AG04450 (cell line): ENCODE measurements around the gene CXCL10. TPM values are rescaled to one million over a fixed set of nuclear protein-coding genes. Genes with fewer than 3 reads are reported as not detected.
"Not testable (repeated sequence)": the region's sequence is repeated elsewhere in the genome, so short reads cannot be mapped to it uniquely, and the experiment has no call there.

ENCODE experiments used
- CTCF ChIA-PET: fragments of 300-600, 350-600 bp; formaldehyde crosslinking; extraction: SDS; loops from one replicate; lab custom pipeline; 2022; ENCODE audit warnings: antibody characterized with exemption, inconsistent platforms; lab: Charles Lee
- POLR2A ChIA-PET: fragments of 350-600 bp; formaldehyde crosslinking; extraction: SDS; loops from one replicate; lab custom pipeline; 2021; ENCODE audit warnings: antibody characterized with exemption, inconsistent platforms; lab: Yijun Ruan, JAX
- DNase-seq: peaks from one replicate; pipeline ENCODE4 v3.0.0-alpha.2; 2011; ENCODE audit warnings: low read depth, low spot score
- H3K27ac ChIP-seq: one replicate; pipeline ENCODE4 v1.5.1; 2012; ENCODE audit warnings: low read depth, low read length, control low read depth
- H3K27me3 ChIP-seq: one replicate; pipeline ENCODE4 v1.6.0; 2012; ENCODE audit warnings: low read length; ENCODE audit not compliant: control insufficient read depth, insufficient read depth
- H3K4me3 ChIP-seq: 2 replicates; pipeline ENCODE4 v1.5.1; 2011; ENCODE audit warnings: mild to moderate bottlenecking, low read depth, low read length, control low read depth
- H3K9me3 ChIP-seq: 2 replicates; pipeline ENCODE4 v1.5.1; 2012; ENCODE audit warnings: low read length; ENCODE audit not compliant: control insufficient read depth, insufficient read depth
- CTCF ChIP-seq: IDR thresholded peaks from 2 replicates; pipeline ENCODE4 v1.5.1; 2011; ENCODE audit warnings: low read depth, low read length, control low read depth, inconsistent platforms
- polyA plus RNA-seq: library from polyadenylated mRNA; depleted of rRNA; stranded (reverse); fragments of >200 nt; gene quantifications from 2 replicates; pipeline ENCODE4 v1.2.3, GENCODE V29; 2011

The CXCL10 gene
- polyA plus RNA-seq, 1 experiment, result 3.0 TPM

DNA sequence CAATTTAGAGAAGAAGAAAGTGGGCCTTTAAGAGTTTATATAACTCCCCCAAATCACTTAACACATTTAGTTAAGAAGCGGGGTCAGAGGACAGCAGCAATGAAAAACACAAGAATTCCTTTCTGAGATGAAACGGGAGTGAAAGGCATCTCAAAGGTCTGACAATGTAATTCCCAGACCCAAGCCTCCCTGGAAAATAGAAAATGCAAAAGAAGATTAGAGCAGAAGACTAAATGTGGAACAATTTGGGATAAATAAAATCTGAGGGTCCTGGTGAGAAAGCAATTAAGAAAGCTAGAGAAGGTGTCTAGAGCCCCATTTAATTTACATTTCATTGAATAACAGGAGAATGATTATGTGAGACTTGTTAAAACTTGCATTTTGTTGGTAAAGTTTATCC, 32.1 kb upstream of the CXCL10 start:
- Histone ChIP-seq H3K9me3 (no peaks in the 10 kb centered on the region; the same call in 1 of the 2 replicates), H3K27me3 (peaks cover 8% of the 10 kb centered on the region), H3K4me3 (no peak overlapping the region), H3K27ac (no peak overlapping the region)
- POLR2A ChIA-PET, result no interaction called here
- CTCF ChIA-PET, result interaction anchor here (4.8 kb wide), 1 partner anchor 60 kb away, joined by 36 read pairs; no protein-coding TSS in a partner anchor
- no peak for TF ChIP-seq CTCF
- no peak for DNase-seq

- H3K27me3 ChIP-seq, result peaks cover 8% of the 10 kb centered on the region
- no peak for DNase-seq
- ChIA-PET POLR2A (no interaction called here), CTCF (interaction anchor here (1.3 to 4.8 kb wide), 2 partner anchors 32 to 60 kb away, joined by 4 to 36 read pairs; no protein-coding TSS in a partner anchor)
- TF ChIP-seq CTCF, result no peak
- H3K27ac ChIP-seq, result no peak overlapping the region
- no peak overlapping the region for H3K4me3 ChIP-seq
- H3K9me3 ChIP-seq, result no peaks in the 10 kb centered on the region; the same call in 1 of the 2 replicates
Measured at GRCh38 chr4:76055016-76055415, 31.7 kb upstream of the CXCL10 start.

DNA sequence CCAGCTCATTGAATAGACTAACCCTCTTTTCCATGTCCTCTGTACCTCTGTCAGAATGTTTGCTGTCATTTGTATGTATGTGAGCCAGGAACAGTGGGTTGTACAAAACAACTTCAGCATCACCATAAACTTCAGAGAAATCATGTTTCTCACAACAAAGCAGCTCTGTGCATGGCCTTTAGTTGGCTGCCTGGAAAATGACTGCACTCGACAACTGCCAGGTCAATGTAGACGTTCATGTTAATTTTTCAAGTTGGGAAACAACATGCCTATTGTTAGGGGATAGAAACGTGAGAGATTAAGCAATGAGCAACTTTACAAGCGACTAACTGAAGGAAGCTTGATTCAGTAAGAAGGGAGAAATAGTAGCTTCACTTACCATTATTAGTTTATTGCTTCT, 30.4 kb upstream of the CXCL10 start:
- Histone ChIP-seq H3K4me3 (no peak overlapping the region), H3K27me3 (peaks cover 8% of the 10 kb centered on the region), H3K27ac (no peak overlapping the region), H3K9me3 (no peaks in the 10 kb centered on the region; the same call in 1 of the 2 replicates)
- CTCF ChIA-PET, result interaction anchor here (0.6 to 4.8 kb wide), 7 partner anchors 10 to 422 kb away, joined by 3 to 36 read pairs (median 4); no protein-coding TSS in a partner anchor
- DNase-seq, result no peak
- no peak for TF ChIP-seq CTCF
- POLR2A ChIA-PET, result interaction anchor here (0.8 kb wide), 1 partner anchor 41 kb away, joined by 4 read pairs; no protein-coding TSS in a partner anchor

- H3K27ac ChIP-seq, DNase-seq, H3K4me3 ChIP-seq, POLR2A ChIA-PET, H3K27me3 ChIP-seq, CTCF ChIA-PET, H3K9me3 ChIP-seq: not testable (repeated sequence)
Measured at GRCh38 chr4:76050560-76051050, 27.3 kb upstream of the CXCL10 start.

- CTCF ChIA-PET, H3K9me3 ChIP-seq, H3K27me3 ChIP-seq, POLR2A ChIA-PET, H3K4me3 ChIP-seq, H3K27ac ChIP-seq, DNase-seq: not testable (repeated sequence)
Measured at GRCh38 chr4:76049860-76050416, 26.6 kb upstream of the CXCL10 start.

DNA sequence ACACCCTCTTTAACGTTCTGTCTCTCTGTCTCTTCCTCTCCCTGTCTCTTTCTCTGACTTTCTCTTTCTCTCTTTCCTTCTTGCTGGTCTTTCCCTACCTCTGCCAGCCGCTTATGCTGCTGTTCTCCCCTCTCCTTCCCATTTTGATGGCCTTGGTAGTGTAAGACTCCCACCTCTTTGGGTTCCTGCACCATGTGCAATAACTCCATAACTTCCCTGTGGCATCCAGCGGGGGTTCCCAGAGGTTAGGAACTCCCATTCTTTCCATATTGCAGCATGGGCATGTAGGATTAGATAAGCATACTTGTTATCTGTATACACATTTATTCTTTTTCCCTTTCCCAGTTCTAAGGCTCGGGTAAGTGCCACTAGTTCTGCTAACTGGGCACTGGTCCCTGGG, 21.4 kb upstream of the CXCL10 start:
- DNase-seq, H3K27me3 ChIP-seq, CTCF ChIA-PET, H3K27ac ChIP-seq, H3K4me3 ChIP-seq, H3K9me3 ChIP-seq, POLR2A ChIA-PET: not testable (repeated sequence)

DNA sequence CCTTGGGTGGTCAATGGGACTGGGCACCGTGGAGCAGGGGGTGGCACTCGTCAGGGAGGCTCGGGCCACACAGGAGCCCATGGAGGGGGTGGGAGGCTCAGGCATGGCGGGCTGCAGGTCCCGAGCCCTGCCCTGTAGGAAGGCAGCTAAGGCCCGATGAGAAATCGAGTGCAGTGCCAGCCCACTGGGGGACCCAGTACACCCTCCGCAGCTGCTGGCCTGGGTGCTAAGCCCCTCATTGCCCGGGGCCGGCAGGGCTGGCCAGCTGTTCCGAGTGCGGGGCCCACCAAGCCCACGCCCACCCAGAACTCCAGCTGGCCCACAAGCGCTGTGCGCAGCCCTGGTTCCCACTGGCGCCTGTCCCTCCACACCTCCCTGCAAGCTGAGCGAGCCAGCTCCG, 20.0 kb upstream of the CXCL10 start:
- CTCF ChIA-PET, H3K27ac ChIP-seq, H3K4me3 ChIP-seq, H3K9me3 ChIP-seq, H3K27me3 ChIP-seq, DNase-seq, POLR2A ChIA-PET: not testable (repeated sequence)

- CTCF ChIA-PET, result interaction anchor here (0.6 to 1.2 kb wide), 2 partner anchors 25 to 47 kb away, joined by 3 read pairs; no protein-coding TSS in a partner anchor
- H3K9me3 ChIP-seq, H3K27ac ChIP-seq, POLR2A ChIA-PET, H3K4me3 ChIP-seq, H3K27me3 ChIP-seq, DNase-seq: not testable (repeated sequence)
Measured at GRCh38 chr4:76042241-76042998, 19.1 kb upstream of the CXCL10 start.
